Omental fat pad (tissue), 4 donors: Measurements from ENCODE around the gene CACNA2D3. TPM values are rescaled to one million over a fixed set of nuclear protein-coding genes. Genes with fewer than 3 reads are reported as not detected.

ENCODE experiments used
- ATAC-seq: fragments of 150-250 bp; one replicate; pipeline ENCODE4 v1.9.1; 2016; ENCODE audit warnings: mild to moderate bottlenecking, moderate library complexity; ENCODE audit not compliant: low FRiP score
- DNase-seq: peaks from one replicate; pipeline ENCODE4 v3.0.0-alpha.2; 2019; ENCODE audit warnings: low spot score
- total RNA-seq, 4 donors: library from RNA; depleted of rRNA; stranded (reverse); fragments of >200 nt; gene quantifications; one replicate each; pipeline ENCODE4 v1.1.0, GENCODE V29; 2016
- TF ChIP-seq, protein P1 (sequence below), 3 donors: fragments of 450-650 bp; IDR thresholded peaks; one replicate each; pipeline ENCODE4 v1.5.1; 2016 to 2017; ENCODE audit warnings: antibody characterized with exemption in 3 of 3, mild to moderate bottlenecking in 3 of 3, moderate library complexity in 2 of 3

CACNA2D3 gene
- total RNA-seq, 4 donors from 2014 or later = 2.6 to 6.1 (median 4.5) TPM

DNA sequence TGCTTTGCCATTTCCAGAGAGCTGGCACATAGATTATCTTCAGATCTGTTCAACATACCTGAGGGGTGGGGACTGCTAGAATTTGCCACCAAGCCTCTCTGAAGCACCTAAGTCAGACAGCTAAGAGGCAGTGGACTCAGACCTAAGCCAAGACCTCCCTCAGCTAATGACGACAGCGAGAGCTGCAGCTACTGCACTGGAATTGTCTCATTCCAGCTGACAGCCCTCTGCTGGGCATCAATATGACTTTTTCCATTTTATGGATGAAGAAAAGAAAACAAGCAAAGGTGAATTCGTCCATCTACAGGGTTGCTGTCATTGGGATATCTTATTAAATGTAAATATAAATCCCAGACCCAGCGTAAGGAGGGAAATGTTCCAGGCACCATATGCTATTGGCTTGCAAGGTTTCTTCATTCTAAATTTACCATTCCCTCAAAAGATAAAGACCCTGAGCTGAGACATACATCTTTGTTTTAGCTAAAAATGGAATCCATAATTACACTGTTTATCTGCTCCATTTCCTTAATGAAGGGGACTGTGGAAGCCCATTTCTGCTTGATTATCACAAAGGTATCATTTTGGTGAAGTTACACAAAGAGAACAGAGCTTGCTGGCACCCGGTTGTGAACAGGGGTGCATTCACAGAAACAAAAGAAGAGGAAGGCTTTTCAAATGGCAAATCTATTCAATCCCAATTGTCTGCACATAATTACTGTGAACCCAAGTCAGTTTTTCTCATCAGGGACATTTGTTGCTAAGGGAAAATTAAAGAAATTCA is 891.0 kb downstream of the CACNA2D3 start:
- TF ChIP-seq, protein P1, sequence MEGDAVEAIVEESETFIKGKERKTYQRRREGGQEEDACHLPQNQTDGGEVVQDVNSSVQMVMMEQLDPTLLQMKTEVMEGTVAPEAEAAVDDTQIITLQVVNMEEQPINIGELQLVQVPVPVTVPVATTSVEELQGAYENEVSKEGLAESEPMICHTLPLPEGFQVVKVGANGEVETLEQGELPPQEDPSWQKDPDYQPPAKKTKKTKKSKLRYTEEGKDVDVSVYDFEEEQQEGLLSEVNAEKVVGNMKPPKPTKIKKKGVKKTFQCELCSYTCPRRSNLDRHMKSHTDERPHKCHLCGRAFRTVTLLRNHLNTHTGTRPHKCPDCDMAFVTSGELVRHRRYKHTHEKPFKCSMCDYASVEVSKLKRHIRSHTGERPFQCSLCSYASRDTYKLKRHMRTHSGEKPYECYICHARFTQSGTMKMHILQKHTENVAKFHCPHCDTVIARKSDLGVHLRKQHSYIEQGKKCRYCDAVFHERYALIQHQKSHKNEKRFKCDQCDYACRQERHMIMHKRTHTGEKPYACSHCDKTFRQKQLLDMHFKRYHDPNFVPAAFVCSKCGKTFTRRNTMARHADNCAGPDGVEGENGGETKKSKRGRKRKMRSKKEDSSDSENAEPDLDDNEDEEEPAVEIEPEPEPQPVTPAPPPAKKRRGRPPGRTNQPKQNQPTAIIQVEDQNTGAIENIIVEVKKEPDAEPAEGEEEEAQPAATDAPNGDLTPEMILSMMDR (IDR thresholded peaks at IDR 0.05) = no peak
- ATAC-seq (no peak), DNase-seq (no peak)

DNA sequence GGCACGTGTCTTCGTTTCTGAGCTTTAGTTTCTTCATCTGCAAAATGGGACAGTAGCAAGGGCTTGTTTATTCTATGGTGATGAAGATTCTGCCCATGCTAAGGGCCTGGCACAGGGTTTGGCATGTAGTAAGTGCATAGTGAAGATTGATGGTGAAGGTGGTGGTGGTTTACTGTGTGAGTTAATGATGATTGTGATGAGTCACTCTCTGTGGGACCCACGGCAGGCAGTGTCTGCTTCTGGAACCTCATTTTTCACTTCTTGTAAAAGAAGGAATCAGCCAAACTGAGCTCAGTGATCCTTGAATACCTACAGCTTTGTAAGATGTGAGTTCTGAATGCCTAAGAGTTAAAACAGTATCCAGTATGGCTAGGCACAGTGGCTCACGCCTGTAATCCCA is 891.7 kb downstream of the CACNA2D3 start:
- TF ChIP-seq, protein P1 (IDR thresholded peaks at IDR 0.05) = no peak
- DNase-seq (no peak), ATAC-seq (no peak)

DNA sequence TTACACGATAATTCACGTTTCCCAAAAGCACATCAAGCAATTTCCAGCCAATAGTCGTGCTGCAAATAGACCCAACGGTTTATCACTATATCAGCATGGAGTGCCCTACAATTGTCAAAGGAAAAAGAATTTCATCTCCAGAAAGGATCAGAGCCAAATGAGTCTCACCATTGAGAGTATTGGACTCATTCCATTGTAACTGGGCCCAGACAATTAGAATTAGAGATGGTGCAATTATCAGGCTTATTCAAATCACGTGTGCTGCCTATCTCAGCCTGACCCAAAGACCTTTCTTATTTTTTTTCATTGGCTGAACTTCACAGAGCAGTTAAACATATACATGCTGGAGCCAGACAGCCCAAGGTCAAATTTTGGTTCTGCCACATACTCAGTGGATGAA is 892.6 kb downstream of the CACNA2D3 start:
- TF ChIP-seq, protein P1 (IDR thresholded peaks at IDR 0.05) = no peak
- no peak for ATAC-seq
- DNase-seq = no peak

DNA sequence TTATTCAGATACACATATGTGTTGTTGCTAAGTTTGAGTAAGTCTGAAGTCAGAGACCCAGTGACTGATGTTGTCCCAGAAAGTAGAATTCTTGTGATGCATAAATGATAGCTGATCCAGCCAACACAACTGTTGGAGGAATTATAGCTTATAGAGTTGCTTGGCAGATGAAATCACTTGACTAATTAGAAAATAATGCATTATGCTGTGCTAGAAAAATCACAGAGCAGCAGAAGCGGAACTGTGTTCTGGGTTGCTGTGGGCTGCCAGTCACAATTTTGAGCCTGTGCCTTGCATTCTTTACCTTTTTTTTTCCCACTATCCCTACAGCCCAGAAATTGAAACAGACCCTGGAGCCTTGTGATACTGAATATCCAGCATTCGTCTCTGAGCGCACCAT is 895.5 kb downstream of the CACNA2D3 start:
- ATAC-seq = no peak
- TF ChIP-seq, protein P1 (IDR thresholded peaks at IDR 0.05) = no peak
- no peak for DNase-seq

DNA sequence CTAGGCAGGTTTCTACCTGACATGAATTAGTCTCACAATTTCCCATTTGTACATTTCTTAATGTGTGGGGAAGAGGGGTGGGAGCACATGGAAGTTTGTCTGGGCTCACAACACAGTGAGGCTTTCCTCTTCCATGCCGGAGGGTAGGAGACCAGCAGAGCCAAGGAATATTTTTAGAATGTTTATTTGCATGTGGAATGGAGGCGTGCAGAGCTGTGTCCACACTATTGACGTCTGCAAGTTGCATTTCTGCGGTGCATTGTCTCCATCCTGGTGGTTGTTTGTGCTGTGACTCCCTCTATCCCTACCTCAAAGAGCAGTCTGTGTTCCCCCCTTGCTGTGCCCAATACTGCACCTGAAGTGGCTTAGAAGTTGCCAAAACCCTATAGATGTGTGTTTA is 908.6 kb downstream of the CACNA2D3 start:
- ATAC-seq (no peak), DNase-seq (no peak)
- TF ChIP-seq, protein P1 (IDR thresholded peaks at IDR 0.05) = no peak

DNA sequence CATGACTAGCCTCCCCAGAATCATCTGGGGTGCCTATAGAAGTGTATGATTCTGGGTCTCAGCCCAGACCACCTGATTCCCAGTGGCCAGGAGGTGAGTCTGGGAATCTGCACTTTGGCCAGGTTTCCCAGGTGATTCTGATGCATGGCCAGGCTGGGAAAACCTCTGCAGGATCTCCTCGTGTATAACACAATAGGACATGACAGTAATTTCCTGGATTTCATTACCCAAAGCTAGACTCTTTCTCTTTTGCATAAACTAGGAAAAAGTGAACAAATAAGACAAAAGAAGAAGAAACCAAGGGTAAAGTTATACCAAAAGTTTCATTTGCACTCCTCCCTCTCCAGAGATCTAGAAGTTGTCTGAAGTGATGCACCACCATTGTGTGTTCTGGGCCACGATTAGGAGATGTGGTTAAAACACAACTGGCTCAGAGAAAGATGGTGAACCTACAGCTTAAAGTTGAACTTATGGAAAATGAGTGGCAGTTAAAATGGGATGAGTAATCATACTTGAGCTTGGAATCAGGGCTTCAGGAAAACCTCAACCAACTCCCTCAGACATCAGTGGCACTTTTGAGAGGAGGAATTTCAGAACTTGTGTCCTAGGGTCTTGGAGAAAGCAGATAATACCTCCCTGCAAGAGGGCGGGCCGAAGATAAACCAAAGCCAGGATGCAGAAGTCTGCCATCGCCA is 914.7 kb downstream of the CACNA2D3 start:
- TF ChIP-seq, protein P1 (IDR thresholded peaks at IDR 0.05) = no peak
- DNase-seq = no peak
- ATAC-seq = no peak

DNA sequence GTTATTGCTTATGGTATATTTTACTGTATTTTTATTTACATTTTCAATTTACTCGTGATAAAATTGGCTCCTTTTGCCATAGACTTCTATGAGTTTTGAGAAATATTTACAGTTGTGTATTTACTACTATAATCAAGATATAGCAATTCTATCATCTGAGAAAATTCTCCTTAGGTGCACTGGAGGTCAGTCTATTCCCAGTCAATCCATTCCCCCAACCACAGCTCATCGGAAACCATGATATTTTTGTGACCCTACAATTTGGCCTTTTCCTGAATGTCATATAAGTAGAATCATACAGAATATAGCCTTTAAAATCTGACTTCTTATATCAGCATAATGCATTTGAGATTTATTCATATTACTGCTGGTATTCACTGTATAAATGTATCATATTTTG is 920.2 kb downstream of the CACNA2D3 start:
- TF ChIP-seq, protein P1 (IDR thresholded peaks at IDR 0.05) = no peak
- no peak for ATAC-seq
- DNase-seq = no peak
